ENCODE data around the gene FXYD3. TPM values are rescaled to one million over a fixed set of nuclear protein-coding genes. Genes with fewer than 3 reads are reported as not detected.

The FXYD3 gene
- total and polyA plus RNA-seq, 2 of the 13 experiments (the other 11 are each of a cell fraction or from before 2014, with no cell fraction given) = 4.9 TPM; not detected in 1

DNA sequence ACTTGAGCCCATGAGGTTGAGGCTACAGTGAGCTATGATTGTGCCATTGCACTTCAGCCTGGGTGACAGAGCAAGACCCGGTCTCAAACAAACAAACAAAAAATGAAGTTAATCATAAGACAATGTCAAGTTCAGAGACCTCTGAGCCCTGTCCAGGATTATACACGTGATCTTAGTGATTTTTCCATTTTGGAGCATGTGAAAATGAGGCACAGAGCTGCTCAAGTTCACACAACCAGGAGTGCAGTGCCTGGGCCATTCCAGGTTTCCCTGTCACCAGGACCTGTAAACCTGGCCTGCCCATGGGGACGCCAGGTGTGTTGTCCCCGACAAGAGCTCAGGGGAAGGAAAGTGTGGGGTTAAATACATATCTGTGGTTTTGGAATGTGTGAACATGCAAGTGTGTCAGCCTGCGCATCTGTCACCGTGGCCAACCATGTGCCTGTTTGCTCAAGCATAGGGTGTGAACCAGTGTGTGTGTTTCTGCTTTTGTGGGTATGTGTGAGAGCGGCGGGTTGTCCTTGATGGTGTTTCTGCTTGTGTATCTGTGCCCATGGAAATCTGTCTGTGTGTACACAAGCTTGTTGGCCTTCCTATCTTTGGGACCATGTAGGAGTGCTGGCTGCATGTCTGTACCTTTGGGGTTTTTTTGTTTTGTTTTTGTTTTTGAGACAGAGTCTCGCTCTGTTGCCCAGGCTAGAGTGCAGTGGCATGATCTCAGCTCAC is 21.5 kb downstream of the FXYD3 start (continued):
- TF ChIP-seq, protein P1, sequence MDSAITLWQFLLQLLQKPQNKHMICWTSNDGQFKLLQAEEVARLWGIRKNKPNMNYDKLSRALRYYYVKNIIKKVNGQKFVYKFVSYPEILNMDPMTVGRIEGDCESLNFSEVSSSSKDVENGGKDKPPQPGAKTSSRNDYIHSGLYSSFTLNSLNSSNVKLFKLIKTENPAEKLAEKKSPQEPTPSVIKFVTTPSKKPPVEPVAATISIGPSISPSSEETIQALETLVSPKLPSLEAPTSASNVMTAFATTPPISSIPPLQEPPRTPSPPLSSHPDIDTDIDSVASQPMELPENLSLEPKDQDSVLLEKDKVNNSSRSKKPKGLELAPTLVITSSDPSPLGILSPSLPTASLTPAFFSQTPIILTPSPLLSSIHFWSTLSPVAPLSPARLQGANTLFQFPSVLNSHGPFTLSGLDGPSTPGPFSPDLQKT (CRISPR knock-in tag; IDR thresholded peaks at IDR 0.05; ENCODE audit: borderline replicate concordance) = no peak
- TF ChIP-seq BHLHE40 (IDR thresholded peaks at IDR 0.05; ENCODE audit: low read length) (peak; percentile 79), HOXA7 (CRISPR knock-in tag; IDR thresholded peaks at IDR 0.05) (no peak), NFE2 (CRISPR knock-in tag; IDR thresholded peaks at IDR 0.05) (no peak), MBNL3 (CRISPR knock-in tag; conservative IDR thresholded peaks at IDR 0.05) (no peak), TBL1XR1 (IDR thresholded peaks at IDR 0.05; ENCODE audit: borderline replicate concordance, low read length, partially characterized antibody) (peak; percentile 87), SATB2 (CRISPR knock-in tag; IDR thresholded peaks at IDR 0.05) (no peak), PITX1 (CRISPR knock-in tag; IDR thresholded peaks at IDR 0.05) (no peak; the same call in none of the 2 replicates), ZNF790 (CRISPR knock-in tag; IDR thresholded peaks at IDR 0.05; ENCODE audit: borderline replicate concordance) (no peak), HMG20A (CRISPR knock-in tag; IDR thresholded peaks at IDR 0.05; ENCODE audit: borderline replicate concordance) (peak; percentile 66; the same call in 1 of the 2 replicates), TCF7L2 (IDR thresholded peaks at IDR 0.05; ENCODE audit: low read depth, low read length) (no peak), ZBTB7A (CRISPR knock-in tag; IDR thresholded peaks at IDR 0.05) (no peak), NFYC (CRISPR knock-in tag; IDR thresholded peaks at IDR 0.05) (no peak), HDAC2 (CRISPR knock-in tag; IDR thresholded peaks at IDR 0.05) (peak; percentile 51; the same call in 1 of the 2 replicates), MAF1 (CRISPR knock-in tag; IDR thresholded peaks at IDR 0.05; ENCODE audit: borderline replicate concordance) (no peak), ZNF251 (CRISPR knock-in tag; IDR thresholded peaks at IDR 0.05) (no peak), GLI4 (CRISPR knock-in tag; IDR thresholded peaks at IDR 0.05; ENCODE audit: borderline replicate concordance) (no peak), KDM6A (CRISPR knock-in tag; IDR thresholded peaks at IDR 0.05; ENCODE audit: low read depth) (no peak), RCOR2 (CRISPR knock-in tag; IDR thresholded peaks at IDR 0.05) (no peak)
- TF ChIP-seq, protein P2, sequence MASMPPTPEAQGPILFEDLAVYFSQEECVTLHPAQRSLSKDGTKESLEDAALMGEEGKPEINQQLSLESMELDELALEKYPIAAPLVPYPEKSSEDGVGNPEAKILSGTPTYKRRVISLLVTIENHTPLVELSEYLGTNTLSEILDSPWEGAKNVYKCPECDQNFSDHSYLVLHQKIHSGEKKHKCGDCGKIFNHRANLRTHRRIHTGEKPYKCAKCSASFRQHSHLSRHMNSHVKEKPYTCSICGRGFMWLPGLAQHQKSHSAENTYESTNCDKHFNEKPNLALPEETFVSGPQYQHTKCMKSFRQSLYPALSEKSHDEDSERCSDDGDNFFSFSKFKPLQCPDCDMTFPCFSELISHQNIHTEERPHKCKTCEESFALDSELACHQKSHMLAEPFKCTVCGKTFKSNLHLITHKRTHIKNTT (CRISPR knock-in tag; IDR thresholded peaks at IDR 0.05) = no peak
- TF ChIP-seq, protein P3, sequence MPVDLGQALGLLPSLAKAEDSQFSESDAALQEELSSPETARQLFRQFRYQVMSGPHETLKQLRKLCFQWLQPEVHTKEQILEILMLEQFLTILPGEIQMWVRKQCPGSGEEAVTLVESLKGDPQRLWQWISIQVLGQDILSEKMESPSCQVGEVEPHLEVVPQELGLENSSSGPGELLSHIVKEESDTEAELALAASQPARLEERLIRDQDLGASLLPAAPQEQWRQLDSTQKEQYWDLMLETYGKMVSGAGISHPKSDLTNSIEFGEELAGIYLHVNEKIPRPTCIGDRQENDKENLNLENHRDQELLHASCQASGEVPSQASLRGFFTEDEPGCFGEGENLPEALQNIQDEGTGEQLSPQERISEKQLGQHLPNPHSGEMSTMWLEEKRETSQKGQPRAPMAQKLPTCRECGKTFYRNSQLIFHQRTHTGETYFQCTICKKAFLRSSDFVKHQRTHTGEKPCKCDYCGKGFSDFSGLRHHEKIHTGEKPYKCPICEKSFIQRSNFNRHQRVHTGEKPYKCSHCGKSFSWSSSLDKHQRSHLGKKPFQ (CRISPR knock-in tag; IDR thresholded peaks at IDR 0.05; ENCODE audit: insufficient replicate concordance) = peak; percentile 86
- TF ChIP-seq, protein P4, sequence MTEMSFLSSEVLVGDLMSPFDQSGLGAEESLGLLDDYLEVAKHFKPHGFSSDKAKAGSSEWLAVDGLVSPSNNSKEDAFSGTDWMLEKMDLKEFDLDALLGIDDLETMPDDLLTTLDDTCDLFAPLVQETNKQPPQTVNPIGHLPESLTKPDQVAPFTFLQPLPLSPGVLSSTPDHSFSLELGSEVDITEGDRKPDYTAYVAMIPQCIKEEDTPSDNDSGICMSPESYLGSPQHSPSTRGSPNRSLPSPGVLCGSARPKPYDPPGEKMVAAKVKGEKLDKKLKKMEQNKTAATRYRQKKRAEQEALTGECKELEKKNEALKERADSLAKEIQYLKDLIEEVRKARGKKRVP (CRISPR knock-in tag; IDR thresholded peaks at IDR 0.05) = no peak
- TF ChIP-seq, protein P5, sequence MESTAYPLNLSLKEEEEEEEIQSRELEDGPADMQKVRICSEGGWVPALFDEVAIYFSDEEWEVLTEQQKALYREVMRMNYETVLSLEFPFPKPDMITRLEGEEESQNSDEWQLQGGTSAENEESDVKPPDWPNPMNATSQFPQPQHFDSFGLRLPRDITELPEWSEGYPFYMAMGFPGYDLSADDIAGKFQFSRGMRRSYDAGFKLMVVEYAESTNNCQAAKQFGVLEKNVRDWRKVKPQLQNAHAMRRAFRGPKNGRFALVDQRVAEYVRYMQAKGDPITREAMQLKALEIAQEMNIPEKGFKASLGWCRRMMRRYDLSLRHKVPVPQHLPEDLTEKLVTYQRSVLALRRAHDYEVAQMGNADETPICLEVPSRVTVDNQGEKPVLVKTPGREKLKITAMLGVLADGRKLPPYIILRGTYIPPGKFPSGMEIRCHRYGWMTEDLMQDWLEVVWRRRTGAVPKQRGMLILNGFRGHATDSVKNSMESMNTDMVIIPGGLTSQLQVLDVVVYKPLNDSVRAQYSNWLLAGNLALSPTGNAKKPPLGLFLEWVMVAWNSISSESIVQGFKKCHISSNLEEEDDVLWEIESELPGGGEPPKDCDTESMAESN (CRISPR knock-in tag; conservative IDR thresholded peaks at IDR 0.05) = no peak
- TF ChIP-seq, protein P6, sequence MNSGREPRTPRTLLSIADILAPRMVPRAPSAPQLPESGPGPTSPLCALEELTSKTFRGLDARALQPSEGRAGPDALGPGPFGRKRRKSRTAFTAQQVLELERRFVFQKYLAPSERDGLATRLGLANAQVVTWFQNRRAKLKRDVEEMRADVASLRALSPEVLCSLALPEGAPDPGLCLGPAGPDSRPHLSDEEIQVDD (CRISPR knock-in tag; IDR thresholded peaks at IDR 0.05; ENCODE audit: borderline replicate concordance) = no peak
